Stomach smooth muscle (tissue), 2 donors: ENCODE data around the gene APLN.

ENCODE experiments used
- H3K27ac ChIP-seq: one replicate; pipeline ENCODE4 v1.7.0; 2013; ENCODE audit warnings: mild to moderate bottlenecking, low read length, inconsistent platforms
- H3K27me3 ChIP-seq, 2 donors: one replicate each; pipeline ENCODE4 v1.7.0; 2013; ENCODE audit warnings: low read length in 2 of 2; ENCODE audit not compliant: insufficient read depth in 2 of 2, control insufficient read depth in 1 of 2
- H3K36me3 ChIP-seq, 2 donors: one replicate each; pipeline ENCODE4 v1.7.0; 2013; ENCODE audit warnings: low read length in 2 of 2; ENCODE audit not compliant: control insufficient read depth in 2 of 2, insufficient read depth in 2 of 2
- H3K4me1 ChIP-seq: one replicate; pipeline ENCODE4 v1.7.0; 2013; ENCODE audit warnings: low read length; ENCODE audit not compliant: control insufficient read depth, insufficient read depth
- H3K4me3 ChIP-seq, 2 donors: one replicate each; pipeline ENCODE4 v1.7.0; 2013; ENCODE audit warnings: low read length in 2 of 2
- H3K9ac ChIP-seq, 2 donors: one replicate each; pipeline ENCODE4 v1.7.0; 2013; ENCODE audit warnings: low read length in 2 of 2, mild to moderate bottlenecking in 1 of 2
- H3K9me3 ChIP-seq, 2 donors: one replicate each; pipeline ENCODE4 v1.7.0; 2013; ENCODE audit warnings: low read length in 2 of 2; ENCODE audit not compliant: control insufficient read depth in 2 of 2
- donor health status: healthy.
- donor health status: Pancreatic carcinoma.

The APLN gene

GRCh38 chrX:129596077-129596476 is 58.7 kb downstream of the APLN start:
- Histone ChIP-seq H3K4me1 (peaks cover 3% of the 10 kb centered on the region), H3K9ac (no peak overlapping the region), H3K27me3 (peaks cover 0 to 2% of the 10 kb centered on the region in 2 donors), H3K4me3 (no peak overlapping the region), H3K27ac (no peak overlapping the region), H3K36me3 (peaks cover 0 to 9% of the 10 kb centered on the region in 2 donors), H3K9me3 (no peaks in the 10 kb centered on the region)
